AG09309 (cell line): ENCODE results near the gene GRIN2A.

Source experiments
- DNase-seq: peaks from one replicate; pipeline ENCODE4 v3.0.0-alpha.2; 2010; ENCODE audit warnings: low read depth
- H3K4me3 ChIP-seq: 2 replicates; pipeline ENCODE4 v1.5.1; 2011; ENCODE audit warnings: mild to moderate bottlenecking, low read depth, low read length, moderate library complexity; ENCODE audit not compliant: control insufficient read depth
- TF ChIP-seq, protein P1 (sequence below): IDR thresholded peaks from 2 replicates; pipeline ENCODE4 v1.5.1; 2011; ENCODE audit warnings: mild to moderate bottlenecking, low read depth, low read length, inconsistent platforms; ENCODE audit not compliant: insufficient read depth, control insufficient read depth; ENCODE audit errors: missing control alignments

Gene GRIN2A

DNA sequence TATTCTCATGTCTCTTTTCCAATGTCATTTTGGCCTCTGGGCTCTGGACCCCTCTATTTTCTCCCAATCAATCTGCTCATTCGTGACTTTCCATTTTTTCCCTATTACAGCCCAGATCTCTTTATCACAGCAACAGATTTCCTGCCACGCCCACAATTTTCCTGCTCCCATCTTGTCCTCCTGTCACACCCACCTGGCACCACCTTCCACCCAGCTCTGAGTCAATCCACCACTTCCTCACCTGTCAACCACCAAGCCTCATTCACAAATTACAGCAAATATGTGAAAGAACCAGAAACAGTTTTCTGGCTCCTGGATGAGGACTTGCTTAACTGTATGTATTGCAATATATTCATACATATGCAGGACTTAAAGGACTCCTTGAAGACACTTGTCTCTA is 311.3 kb downstream of the GRIN2A start:
- no peak for DNase-seq
- TF ChIP-seq, protein P1, sequence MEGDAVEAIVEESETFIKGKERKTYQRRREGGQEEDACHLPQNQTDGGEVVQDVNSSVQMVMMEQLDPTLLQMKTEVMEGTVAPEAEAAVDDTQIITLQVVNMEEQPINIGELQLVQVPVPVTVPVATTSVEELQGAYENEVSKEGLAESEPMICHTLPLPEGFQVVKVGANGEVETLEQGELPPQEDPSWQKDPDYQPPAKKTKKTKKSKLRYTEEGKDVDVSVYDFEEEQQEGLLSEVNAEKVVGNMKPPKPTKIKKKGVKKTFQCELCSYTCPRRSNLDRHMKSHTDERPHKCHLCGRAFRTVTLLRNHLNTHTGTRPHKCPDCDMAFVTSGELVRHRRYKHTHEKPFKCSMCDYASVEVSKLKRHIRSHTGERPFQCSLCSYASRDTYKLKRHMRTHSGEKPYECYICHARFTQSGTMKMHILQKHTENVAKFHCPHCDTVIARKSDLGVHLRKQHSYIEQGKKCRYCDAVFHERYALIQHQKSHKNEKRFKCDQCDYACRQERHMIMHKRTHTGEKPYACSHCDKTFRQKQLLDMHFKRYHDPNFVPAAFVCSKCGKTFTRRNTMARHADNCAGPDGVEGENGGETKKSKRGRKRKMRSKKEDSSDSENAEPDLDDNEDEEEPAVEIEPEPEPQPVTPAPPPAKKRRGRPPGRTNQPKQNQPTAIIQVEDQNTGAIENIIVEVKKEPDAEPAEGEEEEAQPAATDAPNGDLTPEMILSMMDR = no peak
- H3K4me3 ChIP-seq = no peak overlapping the region

DNA sequence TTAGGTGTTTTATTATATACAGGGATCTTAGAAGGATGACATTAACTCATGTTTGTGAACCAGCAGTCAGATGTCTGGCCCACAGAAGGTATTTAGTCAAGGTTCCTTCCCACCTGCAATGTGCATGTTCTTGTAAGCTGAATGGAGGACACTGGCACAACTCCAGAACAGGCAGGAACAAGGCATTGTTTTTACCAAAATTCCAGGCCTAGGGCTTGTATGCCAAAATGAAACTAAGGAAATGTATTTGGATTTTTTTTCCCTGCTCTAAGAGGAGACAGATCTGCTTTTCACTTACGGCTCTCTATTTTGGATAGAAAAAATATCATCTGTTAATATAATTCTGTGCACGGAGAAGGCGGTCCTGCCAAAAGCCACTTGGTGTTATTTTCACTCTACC is 312.5 kb downstream of the GRIN2A start:
- DNase-seq = no peak
- TF ChIP-seq, protein P1 = no peak
- no peak overlapping the region for H3K4me3 ChIP-seq

DNA sequence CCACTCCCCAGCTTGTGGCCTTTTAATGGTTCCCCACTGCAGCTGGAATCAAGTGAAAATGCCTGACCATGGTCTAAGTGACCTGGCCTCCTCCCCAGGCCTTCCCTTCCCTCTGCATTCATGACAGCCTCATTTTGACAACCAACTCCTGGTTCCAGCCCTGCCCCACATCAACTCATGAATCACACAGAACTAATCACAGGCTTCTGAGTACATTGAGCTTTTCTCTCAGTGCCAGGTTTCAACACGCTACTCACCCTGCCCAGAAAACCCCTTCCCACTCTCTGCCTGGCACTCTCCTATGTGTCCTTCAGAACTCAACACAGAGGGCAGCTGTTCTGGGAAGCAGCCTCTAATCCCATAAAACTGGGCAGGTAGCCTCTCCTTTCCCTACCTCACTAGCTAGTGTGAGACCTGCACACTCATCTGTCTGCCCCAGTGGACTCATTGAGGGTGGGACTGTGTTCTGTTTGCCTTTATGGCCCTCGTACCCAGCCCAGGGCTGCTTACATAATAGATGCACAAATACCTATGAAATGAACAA is 313.6 kb downstream of the GRIN2A start:
- H3K4me3 ChIP-seq = no peak overlapping the region
- TF ChIP-seq, protein P1 = no peak
- DNase-seq = no peak

DNA sequence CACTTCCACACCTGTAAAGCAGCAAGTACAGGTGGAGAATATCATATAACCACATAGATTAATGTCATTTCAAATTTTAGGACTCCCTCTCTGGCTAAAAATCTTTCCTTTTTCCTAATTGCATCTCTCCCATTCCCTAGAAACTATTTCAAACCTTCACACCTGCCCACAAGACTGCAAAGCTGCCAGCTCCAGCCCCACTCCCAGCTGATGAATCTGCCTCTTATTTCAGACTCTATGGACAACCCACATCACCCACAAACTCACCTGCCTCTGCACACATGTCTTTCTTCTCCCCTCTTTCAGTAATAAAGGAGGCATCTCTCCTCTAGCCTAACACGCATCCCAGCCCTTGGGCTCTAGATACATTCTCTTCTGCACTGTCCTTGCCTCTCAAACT is 315.1 kb downstream of the GRIN2A start:
- no peak for DNase-seq
- TF ChIP-seq, protein P1 = no peak
- H3K4me3 ChIP-seq = no peak overlapping the region

DNA sequence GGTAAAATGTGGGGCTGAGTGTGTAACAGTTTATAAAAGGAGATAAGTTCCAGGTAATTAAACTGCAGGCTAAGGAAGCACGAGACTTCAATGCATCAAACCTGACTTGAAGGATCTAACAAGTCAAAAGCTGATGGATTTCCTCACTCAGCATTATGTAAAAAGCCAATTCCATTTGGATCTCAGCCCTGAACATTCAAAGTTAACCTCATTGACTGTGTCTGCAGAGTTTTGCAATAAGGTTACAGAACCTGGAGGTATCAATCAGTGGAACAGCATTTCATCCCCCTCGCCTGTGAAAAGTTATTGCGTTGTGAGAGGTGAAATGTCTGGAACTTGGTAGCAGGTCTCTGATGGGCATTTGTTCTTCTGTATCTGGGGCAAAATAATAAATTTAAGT is 317.8 kb downstream of the GRIN2A start:
- H3K4me3 ChIP-seq = no peak overlapping the region
- TF ChIP-seq, protein P1 = no peak
- no peak for DNase-seq

DNA sequence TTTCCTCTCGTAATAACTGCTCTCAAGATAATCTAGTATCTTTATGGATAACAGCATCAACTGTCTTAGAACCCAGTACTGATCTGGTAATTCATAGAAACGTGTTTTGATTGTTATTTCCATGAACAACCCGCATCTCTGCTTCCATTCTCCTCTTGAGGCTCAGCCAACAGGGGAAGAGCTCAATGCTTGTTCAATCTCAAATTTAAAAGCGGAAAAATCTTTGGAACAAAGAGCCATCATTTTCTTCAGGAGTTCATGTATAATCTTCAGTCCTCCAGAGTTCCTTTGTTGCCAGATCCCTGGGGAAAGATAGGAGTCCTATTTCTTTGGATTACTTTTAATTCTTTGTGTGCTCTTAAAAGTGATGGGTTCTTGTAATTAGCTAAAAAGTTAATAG is 319.9 kb downstream of the GRIN2A start:
- no peak for DNase-seq
- no peak overlapping the region for H3K4me3 ChIP-seq
- TF ChIP-seq, protein P1 = no peak

DNA sequence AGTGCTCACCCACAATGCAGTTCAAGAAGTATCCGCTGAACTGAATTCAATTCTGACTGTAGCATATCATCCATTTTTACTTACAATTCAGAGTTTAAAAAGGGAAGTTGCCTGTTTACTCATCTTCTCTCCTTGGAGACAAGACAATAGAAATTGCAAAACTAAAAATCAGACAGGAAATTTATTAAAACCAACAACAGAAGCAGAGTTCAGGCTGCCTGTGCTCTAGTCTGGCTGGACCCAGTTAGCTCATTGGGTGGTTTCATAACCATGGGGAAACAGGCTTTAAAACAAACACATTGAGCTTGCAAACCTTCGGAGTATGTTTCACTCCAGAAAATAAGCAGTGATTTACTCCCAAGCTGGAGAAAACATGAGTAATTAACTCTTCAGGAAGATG is 321.4 kb downstream of the GRIN2A start:
- no peak for DNase-seq
- TF ChIP-seq, protein P1 = no peak
- H3K4me3 ChIP-seq = no peak overlapping the region
